Loucy (cell line): ENCODE measurements around the gene ASTN2.
"Not testable (repeated sequence)": the region's sequence is repeated elsewhere in the genome, so short reads cannot be mapped to it uniquely, and the experiment has no call there.

Source experiments
- H2AFZ ChIP-seq: fragments of 200-600 bp; sonication (generic); 2 replicates; pipeline ENCODE4 v1.6.0; 2016; ENCODE audit warnings: antibody characterized with exemption, mild to moderate bottlenecking, low read length, moderate library complexity
- H3F3A ChIP-seq: fragments of 200-600 bp; 2 replicates; pipeline ENCODE4 v1.6.0; 2016; ENCODE audit warnings: antibody characterized with exemption, low read depth, mild to moderate bottlenecking
- H3K27me3 ChIP-seq: fragments of 200-600 bp; sonication (generic); 2 replicates; pipeline ENCODE4 v1.6.1; 2014; ENCODE audit warnings: low read length, mild to moderate bottlenecking; ENCODE audit not compliant: insufficient read depth, poor library complexity, severe bottlenecking
- H3K36me3 ChIP-seq: fragments of 200-600 bp; sonication (generic); 2 replicates; pipeline ENCODE4 v1.6.1; 2016; ENCODE audit warnings: low read length; ENCODE audit not compliant: insufficient read depth
- H3K4me1 ChIP-seq: fragments of 200-600 bp; sonication (generic); 2 replicates; pipeline ENCODE4 v1.5.1; 2014; ENCODE audit warnings: low read length, mild to moderate bottlenecking; ENCODE audit not compliant: insufficient read depth, poor library complexity, severe bottlenecking
- H3K4me2 ChIP-seq: fragments of 200-600 bp; sonication (generic); 2 replicates; pipeline ENCODE4 v1.6.0; 2014; ENCODE audit warnings: antibody characterized with exemption, low read length, low read depth, mild to moderate bottlenecking; ENCODE audit not compliant: poor library complexity, severe bottlenecking
- H3K4me3 ChIP-seq: fragments of 200-600 bp; sonication (generic); 2 replicates; pipeline ENCODE4 v1.5.1; 2014; ENCODE audit warnings: low read length, mild to moderate bottlenecking, mixed read lengths; ENCODE audit not compliant: poor library complexity, severe bottlenecking
- H3K79me2 ChIP-seq: fragments of 200-600 bp; sonication (generic); 2 replicates; pipeline ENCODE4 v1.6.1; 2014; ENCODE audit warnings: low read length; ENCODE audit not compliant: insufficient read depth
- H3K9ac ChIP-seq: fragments of 200-600 bp; sonication (generic); 2 replicates; pipeline ENCODE4 v1.6.0; 2014; ENCODE audit warnings: mild to moderate bottlenecking, low read depth, low read length, moderate library complexity; ENCODE audit not compliant: poor library complexity, severe bottlenecking
- H3K9me2 ChIP-seq: fragments of 200-600 bp; sonication (generic); replicated peaks from 2 replicates; pipeline ENCODE4 v1.6.1; 2016; ENCODE audit warnings: low read depth, low read length, mixed read lengths
- H3K9me3 ChIP-seq: fragments of 200-600 bp; sonication (generic); 2 replicates; pipeline ENCODE4 v1.6.1; 2014; ENCODE audit warnings: mild to moderate bottlenecking, antibody characterized with exemption, low read length, low read depth; ENCODE audit not compliant: insufficient read depth
- H4K20me1 ChIP-seq: fragments of 200-600 bp; sonication (generic); 2 replicates; pipeline ENCODE4 v1.6.0; 2014; ENCODE audit warnings: antibody characterized with exemption, low read length, mild to moderate bottlenecking; ENCODE audit not compliant: insufficient read depth, poor library complexity, severe bottlenecking
- EZH2phosphoT487 ChIP-seq: fragments of 200-600 bp; IDR thresholded peaks from 2 replicates; pipeline ENCODE4 v1.6.1; 2018; ENCODE audit warnings: antibody characterized with exemption, mild to moderate bottlenecking, moderate library complexity, borderline replicate concordance
- TF ChIP-seq, protein P1 (sequence below): fragments of 200-600 bp; sonication (generic); conservative IDR thresholded peaks from 2 replicates; pipeline ENCODE4 v1.5.1; 2014; ENCODE audit warnings: mild to moderate bottlenecking, antibody characterized with exemption, low read length

ASTN2 gene

GRCh38 chr9:116693233-116693731, 721.6 kb downstream of the ASTN2 start:
- Histone ChIP-seq H3K27me3 (no peaks in the 10 kb centered on the region), H3K4me3 (no peak overlapping the region), H3F3A (no peaks in the 10 kb centered on the region), H4K20me1 (peaks cover 7% of the 10 kb centered on the region), H3K79me2 (peaks cover 15% of the 10 kb centered on the region; the same call in 1 of the 2 replicates), H3K36me3 (peaks cover 7% of the 10 kb centered on the region; the same call in 1 of the 2 replicates), H3K9ac (no peak overlapping the region), H3K9me3 (no peaks in the 10 kb centered on the region), H3K4me2 (peak overlapping the region; percentile 49), H2AFZ (no peak overlapping the region), H3K9me2 (no peaks in the 10 kb centered on the region), H3K4me1 (peaks cover 46% of the 10 kb centered on the region)
- TF ChIP-seq, protein P1, sequence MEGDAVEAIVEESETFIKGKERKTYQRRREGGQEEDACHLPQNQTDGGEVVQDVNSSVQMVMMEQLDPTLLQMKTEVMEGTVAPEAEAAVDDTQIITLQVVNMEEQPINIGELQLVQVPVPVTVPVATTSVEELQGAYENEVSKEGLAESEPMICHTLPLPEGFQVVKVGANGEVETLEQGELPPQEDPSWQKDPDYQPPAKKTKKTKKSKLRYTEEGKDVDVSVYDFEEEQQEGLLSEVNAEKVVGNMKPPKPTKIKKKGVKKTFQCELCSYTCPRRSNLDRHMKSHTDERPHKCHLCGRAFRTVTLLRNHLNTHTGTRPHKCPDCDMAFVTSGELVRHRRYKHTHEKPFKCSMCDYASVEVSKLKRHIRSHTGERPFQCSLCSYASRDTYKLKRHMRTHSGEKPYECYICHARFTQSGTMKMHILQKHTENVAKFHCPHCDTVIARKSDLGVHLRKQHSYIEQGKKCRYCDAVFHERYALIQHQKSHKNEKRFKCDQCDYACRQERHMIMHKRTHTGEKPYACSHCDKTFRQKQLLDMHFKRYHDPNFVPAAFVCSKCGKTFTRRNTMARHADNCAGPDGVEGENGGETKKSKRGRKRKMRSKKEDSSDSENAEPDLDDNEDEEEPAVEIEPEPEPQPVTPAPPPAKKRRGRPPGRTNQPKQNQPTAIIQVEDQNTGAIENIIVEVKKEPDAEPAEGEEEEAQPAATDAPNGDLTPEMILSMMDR = no peak
- no peak for TF ChIP-seq EZH2phosphoT487

- no peak for TF ChIP-seq EZH2phosphoT487
- TF ChIP-seq, protein P1 = no peak
- H3K79me2 ChIP-seq = peaks cover 22% of the 10 kb centered on the region
- no peaks in the 10 kb centered on the region for H3K9me2 ChIP-seq
- H3F3A ChIP-seq = no peaks in the 10 kb centered on the region
- H3K27me3 ChIP-seq = no peaks in the 10 kb centered on the region
- H3K4me3 ChIP-seq = no peak overlapping the region
- no peaks in the 10 kb centered on the region for H3K9me3 ChIP-seq
- peaks cover 52% of the 10 kb centered on the region for H3K4me1 ChIP-seq
- no peak overlapping the region for H3K9ac ChIP-seq
- no peak overlapping the region for H2AFZ ChIP-seq
- peak overlapping the region; percentile 49 for H3K4me2 ChIP-seq
- H4K20me1 ChIP-seq = peaks cover 7% of the 10 kb centered on the region
- H3K36me3 ChIP-seq = peaks cover under 1% of the 10 kb centered on the region; the same call in 1 of the 2 replicates
Observed at GRCh38 chr9:116692616-116693015, 722.2 kb downstream of the ASTN2 start.

- H3K4me2 ChIP-seq = peak overlapping the region; percentile 95
Observed at GRCh38 chr9:116691607-116692006, 723.2 kb downstream of the ASTN2 start.

GRCh38 chr9:116690805-116691204, 724.1 kb downstream of the ASTN2 start:
- Histone ChIP-seq H3K79me2 (peaks cover 24% of the 10 kb centered on the region), H3K4me2 (peak overlapping the region; percentile 95), H3K4me1 (peaks cover 63% of the 10 kb centered on the region)
- H3K9me2 ChIP-seq, H3K27me3 ChIP-seq, H3K9ac ChIP-seq, H3F3A ChIP-seq, H4K20me1 ChIP-seq, H3K36me3 ChIP-seq, H2AFZ ChIP-seq, H3K9me3 ChIP-seq, H3K4me3 ChIP-seq: not testable (repeated sequence)

More at GRCh38 chr9:116691607-116692006, 723.2 kb downstream of the ASTN2 start:
- Histone ChIP-seq H3K27me3 (no peaks in the 10 kb centered on the region), H2AFZ (no peak overlapping the region), H3K4me1 (peaks cover 57% of the 10 kb centered on the region), H3K9me2 (no peaks in the 10 kb centered on the region), H3K9me3 (no peaks in the 10 kb centered on the region), H3K36me3 (no peaks in the 10 kb centered on the region), H3K4me3 (no peak overlapping the region), H3F3A (no peaks in the 10 kb centered on the region), H3K79me2 (peaks cover 24% of the 10 kb centered on the region), H3K9ac (no peak overlapping the region), H4K20me1 (peaks cover 7% of the 10 kb centered on the region)
- TF ChIP-seq, protein P1 = no peak
- no peak for TF ChIP-seq EZH2phosphoT487
